Measurements from ENCODE around the gene SLC6A1. TPM values are rescaled to one million over a fixed set of nuclear protein-coding genes. Genes with fewer than 3 reads are reported as not detected.

The SLC6A1 gene
- total and polyA plus RNA-seq, 4 donors = 16.0 to 71.9 (median 33.8) TPM

DNA sequence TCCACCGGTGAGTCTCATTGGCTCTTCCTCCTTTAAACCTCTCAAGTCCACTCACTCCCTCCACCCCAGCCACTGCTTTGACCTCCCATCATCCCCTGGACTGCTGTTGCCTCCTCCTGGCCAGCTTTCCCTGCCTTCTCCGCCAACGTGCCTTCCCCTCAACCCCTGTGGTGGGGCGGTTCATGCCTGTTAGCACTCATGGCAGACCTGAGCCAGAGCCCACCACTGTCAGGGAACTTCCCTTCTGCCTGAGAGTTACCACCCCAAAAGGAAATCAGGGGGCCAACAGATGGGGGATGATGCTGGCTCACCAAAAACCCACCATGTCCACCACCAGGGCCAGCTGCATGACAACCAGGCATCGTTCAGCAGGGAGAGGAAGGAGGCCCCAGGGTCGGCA lies 44.2 kb upstream of the SLC6A1 start:
- 87% methylated on average over 6 of the region's 6 CpGs for WGBS
- Histone ChIP-seq H3K4me3 (ENCODE audit: low read depth in 1 of 3, low read length in 3 of 3) (no peak overlapping the region), H3K4me1 (ENCODE audit: control insufficient read depth in 4 of 4, insufficient read depth in 4 of 4, low read length in 3 of 4) (no peaks in the 10 kb centered on the region), H3K9me3 (ENCODE audit: control insufficient read depth in 4 of 4, low read length in 3 of 4) (no peaks in the 10 kb centered on the region), H3K9ac (ENCODE audit: low read depth in 1 of 2, low read length in 2 of 2) (no peak overlapping the region), H3K27me3 (ENCODE audit: control insufficient read depth in 4 of 4, insufficient read depth in 4 of 4, low read length in 3 of 4) (no peaks in the 10 kb centered on the region), H3K27ac (ENCODE audit: low read depth in 1 of 2, low read length in 2 of 2) (no peak overlapping the region), H3K36me3 (ENCODE audit: control insufficient read depth in 4 of 4, insufficient read depth in 3 of 4, low read depth in 1 of 4, low read length in 3 of 4) (no peaks in the 10 kb centered on the region)
- DNase-seq (ENCODE audit: low spot score) = no peak
- TF ChIP-seq, protein P1, sequence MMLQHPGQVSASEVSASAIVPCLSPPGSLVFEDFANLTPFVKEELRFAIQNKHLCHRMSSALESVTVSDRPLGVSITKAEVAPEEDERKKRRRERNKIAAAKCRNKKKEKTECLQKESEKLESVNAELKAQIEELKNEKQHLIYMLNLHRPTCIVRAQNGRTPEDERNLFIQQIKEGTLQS (IDR thresholded peaks at IDR 0.05) = no peak
- TF ChIP-seq HNF4A (conservative IDR thresholded peaks at IDR 0.05) (no peak), FOXA1 (IDR thresholded peaks at IDR 0.05) (no peak)
- TF ChIP-seq, protein P2, sequence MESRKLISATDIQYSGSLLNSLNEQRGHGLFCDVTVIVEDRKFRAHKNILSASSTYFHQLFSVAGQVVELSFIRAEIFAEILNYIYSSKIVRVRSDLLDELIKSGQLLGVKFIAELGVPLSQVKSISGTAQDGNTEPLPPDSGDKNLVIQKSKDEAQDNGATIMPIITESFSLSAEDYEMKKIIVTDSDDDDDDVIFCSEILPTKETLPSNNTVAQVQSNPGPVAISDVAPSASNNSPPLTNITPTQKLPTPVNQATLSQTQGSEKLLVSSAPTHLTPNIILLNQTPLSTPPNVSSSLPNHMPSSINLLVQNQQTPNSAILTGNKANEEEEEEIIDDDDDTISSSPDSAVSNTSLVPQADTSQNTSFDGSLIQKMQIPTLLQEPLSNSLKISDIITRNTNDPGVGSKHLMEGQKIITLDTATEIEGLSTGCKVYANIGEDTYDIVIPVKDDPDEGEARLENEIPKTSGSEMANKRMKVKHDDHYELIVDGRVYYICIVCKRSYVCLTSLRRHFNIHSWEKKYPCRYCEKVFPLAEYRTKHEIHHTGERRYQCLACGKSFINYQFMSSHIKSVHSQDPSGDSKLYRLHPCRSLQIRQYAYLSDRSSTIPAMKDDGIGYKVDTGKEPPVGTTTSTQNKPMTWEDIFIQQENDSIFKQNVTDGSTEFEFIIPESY (IDR thresholded peaks at IDR 0.05) = no peak

DNA sequence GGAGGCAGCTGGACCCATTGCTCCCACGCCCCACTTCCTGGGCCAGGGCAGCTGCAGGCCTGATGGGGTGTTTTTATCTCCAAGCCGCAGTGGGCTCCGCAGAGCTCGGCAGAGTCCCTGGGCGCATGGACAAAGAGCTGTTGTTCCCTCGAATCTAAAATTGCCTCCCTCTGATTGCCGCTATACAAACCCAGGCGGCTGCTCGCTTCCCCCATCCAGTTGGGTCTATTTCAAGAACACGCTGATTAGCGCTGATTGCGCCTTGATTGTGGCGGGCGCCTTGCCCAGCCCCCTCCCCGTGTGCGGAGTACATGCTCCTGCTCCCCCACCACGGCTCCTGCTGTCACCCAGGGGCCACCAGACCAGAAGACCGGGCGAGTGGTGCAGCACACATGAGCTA lies 43.4 kb upstream of the SLC6A1 start:
- H3K36me3 ChIP-seq (ENCODE audit: control insufficient read depth in 4 of 4, insufficient read depth in 3 of 4, low read depth in 1 of 4, low read length in 3 of 4) = no peaks in the 10 kb centered on the region
- TF ChIP-seq, protein P3, sequence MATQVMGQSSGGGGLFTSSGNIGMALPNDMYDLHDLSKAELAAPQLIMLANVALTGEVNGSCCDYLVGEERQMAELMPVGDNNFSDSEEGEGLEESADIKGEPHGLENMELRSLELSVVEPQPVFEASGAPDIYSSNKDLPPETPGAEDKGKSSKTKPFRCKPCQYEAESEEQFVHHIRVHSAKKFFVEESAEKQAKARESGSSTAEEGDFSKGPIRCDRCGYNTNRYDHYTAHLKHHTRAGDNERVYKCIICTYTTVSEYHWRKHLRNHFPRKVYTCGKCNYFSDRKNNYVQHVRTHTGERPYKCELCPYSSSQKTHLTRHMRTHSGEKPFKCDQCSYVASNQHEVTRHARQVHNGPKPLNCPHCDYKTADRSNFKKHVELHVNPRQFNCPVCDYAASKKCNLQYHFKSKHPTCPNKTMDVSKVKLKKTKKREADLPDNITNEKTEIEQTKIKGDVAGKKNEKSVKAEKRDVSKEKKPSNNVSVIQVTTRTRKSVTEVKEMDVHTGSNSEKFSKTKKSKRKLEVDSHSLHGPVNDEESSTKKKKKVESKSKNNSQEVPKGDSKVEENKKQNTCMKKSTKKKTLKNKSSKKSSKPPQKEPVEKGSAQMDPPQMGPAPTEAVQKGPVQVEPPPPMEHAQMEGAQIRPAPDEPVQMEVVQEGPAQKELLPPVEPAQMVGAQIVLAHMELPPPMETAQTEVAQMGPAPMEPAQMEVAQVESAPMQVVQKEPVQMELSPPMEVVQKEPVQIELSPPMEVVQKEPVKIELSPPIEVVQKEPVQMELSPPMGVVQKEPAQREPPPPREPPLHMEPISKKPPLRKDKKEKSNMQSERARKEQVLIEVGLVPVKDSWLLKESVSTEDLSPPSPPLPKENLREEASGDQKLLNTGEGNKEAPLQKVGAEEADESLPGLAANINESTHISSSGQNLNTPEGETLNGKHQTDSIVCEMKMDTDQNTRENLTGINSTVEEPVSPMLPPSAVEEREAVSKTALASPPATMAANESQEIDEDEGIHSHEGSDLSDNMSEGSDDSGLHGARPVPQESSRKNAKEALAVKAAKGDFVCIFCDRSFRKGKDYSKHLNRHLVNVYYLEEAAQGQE (IDR thresholded peaks at IDR 0.05) = no peak
- TF ChIP-seq, protein P1 (IDR thresholded peaks at IDR 0.05) = no peak
- TF ChIP-seq, protein P4, sequence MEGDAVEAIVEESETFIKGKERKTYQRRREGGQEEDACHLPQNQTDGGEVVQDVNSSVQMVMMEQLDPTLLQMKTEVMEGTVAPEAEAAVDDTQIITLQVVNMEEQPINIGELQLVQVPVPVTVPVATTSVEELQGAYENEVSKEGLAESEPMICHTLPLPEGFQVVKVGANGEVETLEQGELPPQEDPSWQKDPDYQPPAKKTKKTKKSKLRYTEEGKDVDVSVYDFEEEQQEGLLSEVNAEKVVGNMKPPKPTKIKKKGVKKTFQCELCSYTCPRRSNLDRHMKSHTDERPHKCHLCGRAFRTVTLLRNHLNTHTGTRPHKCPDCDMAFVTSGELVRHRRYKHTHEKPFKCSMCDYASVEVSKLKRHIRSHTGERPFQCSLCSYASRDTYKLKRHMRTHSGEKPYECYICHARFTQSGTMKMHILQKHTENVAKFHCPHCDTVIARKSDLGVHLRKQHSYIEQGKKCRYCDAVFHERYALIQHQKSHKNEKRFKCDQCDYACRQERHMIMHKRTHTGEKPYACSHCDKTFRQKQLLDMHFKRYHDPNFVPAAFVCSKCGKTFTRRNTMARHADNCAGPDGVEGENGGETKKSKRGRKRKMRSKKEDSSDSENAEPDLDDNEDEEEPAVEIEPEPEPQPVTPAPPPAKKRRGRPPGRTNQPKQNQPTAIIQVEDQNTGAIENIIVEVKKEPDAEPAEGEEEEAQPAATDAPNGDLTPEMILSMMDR (IDR thresholded peaks at IDR 0.05; ENCODE audit: low read depth, low read length, missing input control) = no peak
- TF ChIP-seq JUND (IDR thresholded peaks at IDR 0.05) = no peak
- TF ChIP-seq RAD21 (IDR thresholded peaks at IDR 0.05) = no peak
- TF ChIP-seq EGR1 (IDR thresholded peaks at IDR 0.05; ENCODE audit: low read depth in 2 of 2) = no peak
- no peak for TF ChIP-seq TAF1 (conservative IDR thresholded peaks at IDR 0.05)
- no peak for TF ChIP-seq FOXA1 (IDR thresholded peaks at IDR 0.05)
- TF ChIP-seq GABPA (IDR thresholded peaks at IDR 0.05 in 1 of 2, conservative IDR thresholded peaks at IDR 0.05 in 1 of 2) = no peak
- TF ChIP-seq HNF4G (IDR thresholded peaks at IDR 0.05) = no peak
- TF ChIP-seq SP1 (IDR thresholded peaks at IDR 0.05) = no peak
- TF ChIP-seq YY1 (IDR thresholded peaks at IDR 0.05) = no peak
- TF ChIP-seq, protein P2 (IDR thresholded peaks at IDR 0.05) = no peak
- TF ChIP-seq, protein P5, sequence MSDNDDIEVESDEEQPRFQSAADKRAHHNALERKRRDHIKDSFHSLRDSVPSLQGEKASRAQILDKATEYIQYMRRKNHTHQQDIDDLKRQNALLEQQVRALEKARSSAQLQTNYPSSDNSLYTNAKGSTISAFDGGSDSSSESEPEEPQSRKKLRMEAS (IDR thresholded peaks at IDR 0.05) = no peak
- TF ChIP-seq NR2F2 (IDR thresholded peaks at IDR 0.05) = no peak
- no peak for TF ChIP-seq RXRA (IDR thresholded peaks at IDR 0.05)
- no peak for TF ChIP-seq HNF4A (conservative IDR thresholded peaks at IDR 0.05)
- 82% methylated on average over 19 of the region's 19 CpGs for WGBS
- H3K9me3 ChIP-seq (ENCODE audit: control insufficient read depth in 4 of 4, low read length in 3 of 4) = no peaks in the 10 kb centered on the region
- H3K4me3 ChIP-seq (ENCODE audit: low read depth in 1 of 3, low read length in 3 of 3) = no peak overlapping the region
- H3K9ac ChIP-seq (ENCODE audit: low read depth in 1 of 2, low read length in 2 of 2) = no peak overlapping the region
- H3K4me1 ChIP-seq (ENCODE audit: control insufficient read depth in 4 of 4, insufficient read depth in 4 of 4, low read length in 3 of 4) = no peaks in the 10 kb centered on the region
- no peaks in the 10 kb centered on the region for H3K27me3 ChIP-seq (ENCODE audit: control insufficient read depth in 4 of 4, insufficient read depth in 4 of 4, low read length in 3 of 4)
- no peak overlapping the region for H3K27ac ChIP-seq (ENCODE audit: low read depth in 1 of 2, low read length in 2 of 2)
- DNase-seq (ENCODE audit: low spot score) = no peak

Data from liver (tissue), 9 donors.